Parathyroid adenoma (tissue), 2 donors: ENCODE measurements around the gene LRRC63.
"Not testable (repeated sequence)": the region's sequence is repeated elsewhere in the genome, so short reads cannot be mapped to it uniquely, and the experiment has no call there.

Source experiments
- H2AFZ ChIP-seq: fragments of 300-600 bp; sonication (generic); one replicate; pipeline ENCODE4 v1.7.0; 2017; ENCODE audit warnings: antibody characterized with exemption, mild to moderate bottlenecking
- H3K27ac ChIP-seq: fragments of 300-600 bp; sonication (generic); one replicate; pipeline ENCODE4 v1.7.0; 2017
- H3K27me3 ChIP-seq: fragments of 300-600 bp; sonication (generic); one replicate; pipeline ENCODE4 v1.7.0; 2017; ENCODE audit warnings: low read length; ENCODE audit not compliant: control insufficient read depth, insufficient read depth
- H3K36me3 ChIP-seq: fragments of 300-600 bp; sonication (generic); one replicate; pipeline ENCODE4 v1.7.0; 2017; ENCODE audit warnings: low read length; ENCODE audit not compliant: control insufficient read depth, insufficient read depth
- H3K4me1 ChIP-seq: fragments of 300-600 bp; sonication (generic); one replicate; pipeline ENCODE4 v1.7.0; 2017; ENCODE audit warnings: control low read depth
- H3K4me2 ChIP-seq: fragments of 300-600 bp; sonication (generic); one replicate; pipeline ENCODE4 v1.7.0; 2017; ENCODE audit warnings: low read length
- H3K4me3 ChIP-seq: fragments of 300-600 bp; sonication (generic); one replicate; pipeline ENCODE4 v1.7.0; 2017; ENCODE audit warnings: low read depth, low read length
- H3K79me2 ChIP-seq: fragments of 300-600 bp; sonication (generic); one replicate; pipeline ENCODE4 v1.7.0; 2017; ENCODE audit warnings: control low read depth
- H3K9ac ChIP-seq: fragments of 300-600 bp; sonication (generic); one replicate; pipeline ENCODE4 v1.7.0; 2017; ENCODE audit warnings: mild to moderate bottlenecking
- H3K9me3 ChIP-seq: fragments of 300-600 bp; sonication (generic); one replicate; pipeline ENCODE4 v1.7.0; 2017; ENCODE audit warnings: low read length; ENCODE audit not compliant: control insufficient read depth
- CTCF ChIP-seq: fragments of 300-600 bp; sonication (generic); IDR thresholded peaks from one replicate; pipeline ENCODE4 v1.7.0; 2017; ENCODE audit warnings: antibody characterized with exemption, mild to moderate bottlenecking
- donor health status: primary hyperparathyroidism.

Gene LRRC63

DNA sequence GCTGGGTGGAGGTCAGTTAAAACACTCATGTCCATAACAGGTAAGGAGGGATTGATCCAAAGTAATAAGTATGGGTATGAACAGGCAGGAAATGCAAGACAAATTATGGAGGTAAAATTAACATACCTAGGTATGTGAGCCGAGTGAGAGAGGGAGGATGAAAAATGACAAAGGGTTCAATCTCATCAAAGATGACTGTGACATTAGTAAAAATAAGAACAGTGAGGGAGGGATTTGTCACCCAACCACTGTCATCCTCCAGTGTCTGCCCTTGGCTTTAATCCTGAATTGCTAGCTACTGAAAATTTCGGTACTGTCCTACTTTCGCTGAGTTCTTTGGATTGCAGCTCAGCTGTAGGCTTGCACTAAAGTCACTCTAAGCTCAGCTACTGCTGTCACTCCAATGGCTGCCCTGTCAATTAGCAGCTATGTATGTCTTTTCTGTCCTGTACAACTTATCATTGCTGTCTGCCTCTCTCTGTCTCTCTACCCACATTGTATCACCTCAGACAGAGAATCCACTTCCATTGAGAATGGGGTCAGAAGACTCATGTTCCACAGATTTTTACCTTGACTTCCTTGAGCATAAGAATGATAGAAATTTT lies 62.5 kb downstream of the LRRC63 start:
- Histone ChIP-seq H3K9me3 (no peaks in the 10 kb centered on the region), H3K9ac (no peak overlapping the region), H3K36me3 (no peaks in the 10 kb centered on the region), H3K4me3 (no peak overlapping the region), H3K4me1 (no peaks in the 10 kb centered on the region), H3K27me3 (no peaks in the 10 kb centered on the region), H3K27ac (no peak overlapping the region), H3K79me2 (no peaks in the 10 kb centered on the region), H2AFZ (peak overlapping the region; percentile 28), H3K4me2 (no peak overlapping the region)
- TF ChIP-seq CTCF = no peak

- Histone ChIP-seq H3K4me3 (no peak overlapping the region), H3K36me3 (no peaks in the 10 kb centered on the region), H2AFZ (no peak overlapping the region)
These were observed 66.7 kb downstream of the LRRC63 start for GRCh38 chr13:46278474-46278873.

DNA sequence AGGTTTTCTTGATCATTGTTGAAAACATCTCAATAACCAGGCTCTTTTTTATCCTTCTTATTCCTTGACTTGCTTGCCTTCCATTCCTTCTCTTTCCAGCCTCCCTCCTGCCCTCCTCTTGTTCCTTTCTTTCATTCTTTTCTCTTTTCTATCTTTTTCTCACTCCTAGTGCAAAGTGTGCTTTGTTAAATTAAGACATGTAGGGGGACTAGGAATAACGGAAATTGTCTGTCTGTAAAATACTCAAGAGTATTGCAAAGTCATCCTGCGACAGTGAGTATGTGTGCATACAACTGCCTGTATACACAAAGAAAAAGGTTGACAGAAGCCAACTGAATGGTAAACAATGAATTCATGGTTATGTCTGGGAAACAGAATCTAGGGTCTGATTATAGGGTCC lies 70.1 kb downstream of the LRRC63 start:
- H3K27me3 ChIP-seq = no peaks in the 10 kb centered on the region
- no peak for TF ChIP-seq CTCF
- no peaks in the 10 kb centered on the region for H3K79me2 ChIP-seq
- no peaks in the 10 kb centered on the region for H3K9me3 ChIP-seq
- H3K36me3 ChIP-seq = no peaks in the 10 kb centered on the region
- no peak overlapping the region for H3K4me3 ChIP-seq
- no peaks in the 10 kb centered on the region for H3K4me1 ChIP-seq
- no peak overlapping the region for H3K9ac ChIP-seq
- H3K27ac ChIP-seq = no peak overlapping the region
- H3K4me2 ChIP-seq = no peak overlapping the region
- H2AFZ ChIP-seq = no peak overlapping the region

More at GRCh38 chr13:46278474-46278873, 66.7 kb downstream of the LRRC63 start:
- Histone ChIP-seq H3K79me2 (no peaks in the 10 kb centered on the region), H3K4me1 (no peaks in the 10 kb centered on the region), H3K9ac (no peak overlapping the region), H3K4me2 (no peak overlapping the region), H3K27ac (no peak overlapping the region), H3K27me3 (no peaks in the 10 kb centered on the region), H3K9me3 (no peaks in the 10 kb centered on the region)
- no peak for TF ChIP-seq CTCF

- not testable (repeated sequence) for H3K9me3 ChIP-seq, H3K27me3 ChIP-seq, H3K79me2 ChIP-seq, H3K4me3 ChIP-seq, H3K9ac ChIP-seq, H3K4me2 ChIP-seq, H2AFZ ChIP-seq, H3K36me3 ChIP-seq, H3K4me1 ChIP-seq, H3K27ac ChIP-seq
These were observed 72.4 kb downstream of the LRRC63 start for GRCh38 chr13:46283912-46284824.

GRCh38 chr13:46286972-46287371 lies 75.2 kb downstream of the LRRC63 start:
- Histone ChIP-seq H3K36me3 (no peaks in the 10 kb centered on the region), H3K4me2 (no peak overlapping the region), H3K79me2 (no peaks in the 10 kb centered on the region), H3K27ac (no peak overlapping the region), H2AFZ (peak overlapping the region; percentile 33), H3K27me3 (no peaks in the 10 kb centered on the region), H3K4me1 (peaks cover 2% of the 10 kb centered on the region), H3K4me3 (no peak overlapping the region), H3K9me3 (no peaks in the 10 kb centered on the region), H3K9ac (no peak overlapping the region)
- no peak for TF ChIP-seq CTCF
